IPS-20b (cell line): ENCODE measurements around the gene LSM3.

Source experiments
- H3K27ac ChIP-seq: one replicate; pipeline ENCODE4 v1.5.1; 2013; ENCODE audit warnings: low read length
- H3K27me3 ChIP-seq: 2 replicates; pipeline ENCODE4 v1.6.1; 2013; ENCODE audit warnings: mild to moderate bottlenecking, low read length, inconsistent platforms; ENCODE audit not compliant: insufficient read depth
- H3K36me3 ChIP-seq: 2 replicates; pipeline ENCODE4 v1.6.1; 2013; ENCODE audit warnings: low read depth, mild to moderate bottlenecking, inconsistent platforms, low read length, moderate library complexity; ENCODE audit not compliant: insufficient read depth
- H3K4me1 ChIP-seq: 2 replicates; pipeline ENCODE4 v1.6.1; 2013; ENCODE audit warnings: mild to moderate bottlenecking, control low read depth, inconsistent platforms, low read length, moderate library complexity; ENCODE audit not compliant: insufficient read depth
- H3K4me3 ChIP-seq: 2 replicates; pipeline ENCODE4 v1.5.1; 2013; ENCODE audit warnings: mild to moderate bottlenecking, low read length, inconsistent platforms
- H3K9ac ChIP-seq: 2 replicates; pipeline ENCODE4 v1.6.1; 2013; ENCODE audit warnings: low read depth, mild to moderate bottlenecking, inconsistent platforms, low read length, moderate library complexity
- H3K9me3 ChIP-seq: 2 replicates; pipeline ENCODE4 v1.6.1; 2013; ENCODE audit warnings: mild to moderate bottlenecking, low read depth, low read length, inconsistent platforms; ENCODE audit not compliant: insufficient read depth

LSM3 gene

GRCh38 chr3:14178247-14179113 lies at the start of gene LSM3, which contains the start of gene XPC:
Gene LSM3 (plus strand): TSS chr3:14178817. CDS start chr3:14178861, 44 bp downstream.
Gene XPC (minus strand): TSS chr3:14178601. CDS start chr3:14178568, 33 bp downstream.
- H3K4me1 ChIP-seq = peaks cover 4% of the 10 kb centered on the region
- H3K9ac ChIP-seq = peak within 1 kb of the TSS; percentile 98
- no peaks in the 10 kb centered on the region for H3K9me3 ChIP-seq
- H3K27me3 ChIP-seq = no peaks in the 10 kb centered on the region
- H3K27ac ChIP-seq = peak within 1 kb of the TSS; percentile 81
- peaks cover 26% of the 10 kb centered on the region for H3K36me3 ChIP-seq
- H3K4me3 ChIP-seq = peak within 1 kb of the TSS; percentile 95

- H3K27me3 ChIP-seq = no peaks in the 10 kb centered on the region
- H3K9ac ChIP-seq = no peak overlapping the region
- peaks cover 5% of the 10 kb centered on the region for H3K4me1 ChIP-seq
- peaks cover 62% of the 10 kb centered on the region for H3K36me3 ChIP-seq
- H3K9me3 ChIP-seq = no peaks in the 10 kb centered on the region
- H3K4me3 ChIP-seq = no peak overlapping the region
- no peak overlapping the region for H3K27ac ChIP-seq
Observed at GRCh38 chr3:14129296-14129695, 49.3 kb upstream of the LSM3 start.

GRCh38 chr3:14130230-14130629 lies 48.4 kb upstream of the LSM3 start:
- H3K9me3 ChIP-seq = no peaks in the 10 kb centered on the region
- H3K36me3 ChIP-seq = peaks cover 71% of the 10 kb centered on the region
- H3K9ac ChIP-seq = no peak overlapping the region
- H3K4me3 ChIP-seq = no peak overlapping the region
- no peaks in the 10 kb centered on the region for H3K27me3 ChIP-seq
- peaks cover 5% of the 10 kb centered on the region for H3K4me1 ChIP-seq
- no peak overlapping the region for H3K27ac ChIP-seq

GRCh38 chr3:14130707-14131106 lies 47.9 kb upstream of the LSM3 start:
- H3K4me1 ChIP-seq = peaks cover 5% of the 10 kb centered on the region
- peaks cover 76% of the 10 kb centered on the region for H3K36me3 ChIP-seq
- no peaks in the 10 kb centered on the region for H3K9me3 ChIP-seq
- no peak overlapping the region for H3K4me3 ChIP-seq
- no peaks in the 10 kb centered on the region for H3K27me3 ChIP-seq
- H3K27ac ChIP-seq = no peak overlapping the region
- no peak overlapping the region for H3K9ac ChIP-seq

GRCh38 chr3:14131134-14131533 lies 47.5 kb upstream of the LSM3 start:
- Histone ChIP-seq H3K9me3 (no peaks in the 10 kb centered on the region), H3K36me3 (peaks cover 80% of the 10 kb centered on the region), H3K27me3 (no peaks in the 10 kb centered on the region), H3K4me1 (peaks cover 2% of the 10 kb centered on the region), H3K4me3 (no peak overlapping the region), H3K27ac (no peak overlapping the region), H3K9ac (no peak overlapping the region)

- Histone ChIP-seq H3K27me3 (no peaks in the 10 kb centered on the region), H3K9ac (no peak overlapping the region), H3K36me3 (peaks cover 84% of the 10 kb centered on the region), H3K4me3 (no peak overlapping the region), H3K27ac (no peak overlapping the region), H3K9me3 (no peaks in the 10 kb centered on the region), H3K4me1 (no peaks in the 10 kb centered on the region)
Observed at GRCh38 chr3:14132120-14132519, 46.5 kb upstream of the LSM3 start.

GRCh38 chr3:14132689-14133088 lies 45.9 kb upstream of the LSM3 start:
- no peaks in the 10 kb centered on the region for H3K4me1 ChIP-seq
- H3K36me3 ChIP-seq = peaks cover 83% of the 10 kb centered on the region
- no peak overlapping the region for H3K4me3 ChIP-seq
- no peaks in the 10 kb centered on the region for H3K9me3 ChIP-seq
- H3K27me3 ChIP-seq = no peaks in the 10 kb centered on the region
- no peak overlapping the region for H3K9ac ChIP-seq
- no peak overlapping the region for H3K27ac ChIP-seq

GRCh38 chr3:14133188-14133800 lies 45.3 kb upstream of the LSM3 start:
- peaks cover 87% of the 10 kb centered on the region for H3K36me3 ChIP-seq

GRCh38 chr3:14133876-14134275 lies 44.7 kb upstream of the LSM3 start:
- H3K9ac ChIP-seq = no peak overlapping the region
- no peaks in the 10 kb centered on the region for H3K27me3 ChIP-seq
- H3K36me3 ChIP-seq = peaks cover 86% of the 10 kb centered on the region
- no peak overlapping the region for H3K4me3 ChIP-seq
- H3K4me1 ChIP-seq = no peaks in the 10 kb centered on the region
- H3K9me3 ChIP-seq = no peaks in the 10 kb centered on the region
- no peak overlapping the region for H3K27ac ChIP-seq

More at GRCh38 chr3:14133188-14133800, 45.3 kb upstream of the LSM3 start:
- H3K9ac ChIP-seq = no peak overlapping the region
- no peaks in the 10 kb centered on the region for H3K4me1 ChIP-seq
- H3K27me3 ChIP-seq = no peaks in the 10 kb centered on the region
- H3K27ac ChIP-seq = no peak overlapping the region
- H3K4me3 ChIP-seq = no peak overlapping the region
- H3K9me3 ChIP-seq = no peaks in the 10 kb centered on the region

- no peak overlapping the region for H3K27ac ChIP-seq
- H3K9me3 ChIP-seq = no peaks in the 10 kb centered on the region
- no peak overlapping the region for H3K4me3 ChIP-seq
- no peak overlapping the region for H3K9ac ChIP-seq
- no peaks in the 10 kb centered on the region for H3K27me3 ChIP-seq
- H3K4me1 ChIP-seq = no peaks in the 10 kb centered on the region
- H3K36me3 ChIP-seq = peaks cover 88% of the 10 kb centered on the region
Observed at GRCh38 chr3:14134291-14134690, 44.3 kb upstream of the LSM3 start.

GRCh38 chr3:14135581-14135980 lies 43.0 kb upstream of the LSM3 start:
- peaks cover 89% of the 10 kb centered on the region for H3K36me3 ChIP-seq
- no peaks in the 10 kb centered on the region for H3K4me1 ChIP-seq
- H3K9ac ChIP-seq = no peak overlapping the region
- no peaks in the 10 kb centered on the region for H3K9me3 ChIP-seq
- no peak overlapping the region for H3K4me3 ChIP-seq
- H3K27me3 ChIP-seq = no peaks in the 10 kb centered on the region
- H3K27ac ChIP-seq = no peak overlapping the region

GRCh38 chr3:14137004-14137403 lies 41.6 kb upstream of the LSM3 start:
- H3K27ac ChIP-seq = no peak overlapping the region
- H3K36me3 ChIP-seq = peaks cover 80% of the 10 kb centered on the region
- no peaks in the 10 kb centered on the region for H3K9me3 ChIP-seq
- H3K4me1 ChIP-seq = no peaks in the 10 kb centered on the region
- no peak overlapping the region for H3K4me3 ChIP-seq
- no peak overlapping the region for H3K9ac ChIP-seq
- no peaks in the 10 kb centered on the region for H3K27me3 ChIP-seq
